ENCODE results near the gene DYNC1LI2. TPM values are rescaled to one million over a fixed set of nuclear protein-coding genes. Genes with fewer than 3 reads are reported as not detected.

The DYNC1LI2 gene
- total RNA-seq, 1 experiment from 2014 or later: 97.7 TPM

DNA sequence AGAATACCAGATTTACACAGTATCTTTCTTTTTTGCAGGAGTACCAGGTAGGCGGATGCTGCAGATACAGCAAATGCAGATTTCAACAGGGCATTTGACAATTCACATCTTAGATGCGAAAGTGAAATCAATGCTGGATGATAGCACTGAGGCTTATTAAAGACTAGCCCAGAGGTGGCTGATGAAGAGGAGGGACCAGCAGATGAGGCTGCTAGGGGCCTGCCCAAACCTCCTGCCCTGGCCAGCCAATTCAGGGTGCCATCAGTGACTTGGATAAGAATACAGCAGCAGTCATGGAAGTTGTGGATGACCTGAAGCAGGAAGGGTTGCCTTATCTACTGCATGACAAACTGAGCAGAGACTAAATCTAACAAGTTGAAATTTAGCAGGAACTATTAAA, 1.5 kb upstream of the DYNC1LI2 start:
- DNase-seq (ENCODE audit: unreplicated experiment): no peak
- H3K36me3 Mint-ChIP-seq (ENCODE audit: insufficient read depth, unreplicated experiment): peaks cover 21% of the 10 kb centered on the region
- BruUV-seq (replicated peaks): no TSS peak
- no peaks in the 10 kb centered on the region for H3K9me3 Mint-ChIP-seq (ENCODE audit: unreplicated experiment)
- ChIA-PET CTCF (interaction anchor here (1.0 to 4.8 kb wide), 7 partner anchors 14 to 179 kb away, joined by 4 to 71 read pairs (median 7); partner anchors contain the start of gene CMTM4), POLR2A (interaction anchor here (0.6 to 3.4 kb wide), 3 partner anchors 12 to 134 kb away, joined by 3 to 38 read pairs (median 5); no protein-coding TSS in a partner anchor)
- TF ChIP-seq, protein P1, sequence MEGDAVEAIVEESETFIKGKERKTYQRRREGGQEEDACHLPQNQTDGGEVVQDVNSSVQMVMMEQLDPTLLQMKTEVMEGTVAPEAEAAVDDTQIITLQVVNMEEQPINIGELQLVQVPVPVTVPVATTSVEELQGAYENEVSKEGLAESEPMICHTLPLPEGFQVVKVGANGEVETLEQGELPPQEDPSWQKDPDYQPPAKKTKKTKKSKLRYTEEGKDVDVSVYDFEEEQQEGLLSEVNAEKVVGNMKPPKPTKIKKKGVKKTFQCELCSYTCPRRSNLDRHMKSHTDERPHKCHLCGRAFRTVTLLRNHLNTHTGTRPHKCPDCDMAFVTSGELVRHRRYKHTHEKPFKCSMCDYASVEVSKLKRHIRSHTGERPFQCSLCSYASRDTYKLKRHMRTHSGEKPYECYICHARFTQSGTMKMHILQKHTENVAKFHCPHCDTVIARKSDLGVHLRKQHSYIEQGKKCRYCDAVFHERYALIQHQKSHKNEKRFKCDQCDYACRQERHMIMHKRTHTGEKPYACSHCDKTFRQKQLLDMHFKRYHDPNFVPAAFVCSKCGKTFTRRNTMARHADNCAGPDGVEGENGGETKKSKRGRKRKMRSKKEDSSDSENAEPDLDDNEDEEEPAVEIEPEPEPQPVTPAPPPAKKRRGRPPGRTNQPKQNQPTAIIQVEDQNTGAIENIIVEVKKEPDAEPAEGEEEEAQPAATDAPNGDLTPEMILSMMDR (IDR thresholded peaks at IDR 0.05; ENCODE audit: unreplicated experiment): no peak
- no peak overlapping the region for H3K27ac Mint-ChIP-seq (ENCODE audit: low read depth, unreplicated experiment)
- H3K4me3 Mint-ChIP-seq (ENCODE audit: unreplicated experiment): no peak overlapping the region
- no peaks in the 10 kb centered on the region for H3K27me3 Mint-ChIP-seq (ENCODE audit: insufficient read depth, unreplicated experiment)
- intact Hi-C loops (cut with micrococcal nuclease): loop anchor here (10.0 kb wide), 1 partner anchor 148 kb away; the partner anchor contains the start of gene CMTM3
- peaks cover 30% of the 10 kb centered on the region for H3K4me1 Mint-ChIP-seq (ENCODE audit: insufficient read depth, unreplicated experiment)

DNA sequence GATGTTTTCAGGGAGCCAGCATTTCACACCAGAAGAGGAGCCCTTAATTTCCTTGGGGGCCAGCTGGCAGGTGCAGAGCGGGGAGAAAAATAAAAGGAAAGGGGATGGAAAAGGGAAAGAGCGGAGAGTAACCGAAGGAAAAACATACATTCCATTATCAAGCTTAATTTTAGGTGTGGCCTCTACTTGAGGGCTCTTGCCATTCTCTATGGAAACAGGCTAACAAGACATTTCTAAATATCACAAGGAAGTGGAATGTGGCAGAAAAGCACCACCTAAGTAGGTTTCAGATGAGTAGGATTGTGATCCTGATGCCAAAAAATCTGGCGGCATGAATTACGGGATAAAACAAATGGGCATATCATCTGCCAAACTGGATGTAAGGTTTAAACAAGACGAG, 970 bp upstream of the DYNC1LI2 start:
- H3K4me3 Mint-ChIP-seq (ENCODE audit: unreplicated experiment): peak overlapping the region; percentile 79
- POLR2A ChIA-PET: interaction anchor here (0.6 to 3.4 kb wide), 9 partner anchors 11 to 751 kb away, joined by 3 to 38 read pairs (median 6); no protein-coding TSS in a partner anchor
- intact Hi-C loops (cut with micrococcal nuclease): loop anchor here (10.0 kb wide), 1 partner anchor 148 kb away; the partner anchor contains the start of gene CMTM3
- no TSS peak for BruUV-seq (replicated peaks)
- TF ChIP-seq, protein P1 (IDR thresholded peaks at IDR 0.05; ENCODE audit: unreplicated experiment): no peak
- CTCF ChIA-PET: interaction anchor here (0.6 to 4.8 kb wide), 35 partner anchors 10 to 367 kb away, joined by 3 to 71 read pairs (median 4); partner anchors contain the start of gene CMTM4
- H3K27me3 Mint-ChIP-seq (ENCODE audit: insufficient read depth, unreplicated experiment): no peaks in the 10 kb centered on the region
- peaks cover 27% of the 10 kb centered on the region for H3K36me3 Mint-ChIP-seq (ENCODE audit: insufficient read depth, unreplicated experiment)
- H3K27ac Mint-ChIP-seq (ENCODE audit: low read depth, unreplicated experiment): peak overlapping the region; percentile 92
- peaks cover 30% of the 10 kb centered on the region for H3K4me1 Mint-ChIP-seq (ENCODE audit: insufficient read depth, unreplicated experiment)
- DNase-seq (ENCODE audit: unreplicated experiment): no peak
- H3K9me3 Mint-ChIP-seq (ENCODE audit: unreplicated experiment): no peaks in the 10 kb centered on the region

DNA sequence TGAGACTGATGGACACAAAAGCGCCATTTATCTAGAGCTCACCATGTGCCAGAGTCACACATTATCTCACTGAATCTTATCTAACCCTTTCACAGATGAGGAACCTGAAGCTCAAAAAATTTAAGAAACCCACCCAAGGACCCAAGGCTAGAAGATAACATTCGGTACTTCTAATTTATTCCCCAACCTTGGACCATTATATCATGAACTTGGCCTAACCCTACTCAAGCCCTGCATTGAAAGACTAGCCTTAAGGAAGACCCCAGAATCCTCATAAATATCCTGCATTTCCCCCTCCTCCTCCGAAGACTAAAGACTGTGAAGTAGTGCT, 548 bp upstream of the DYNC1LI2 start:
- Mint-ChIP-seq H3K27me3 (ENCODE audit: insufficient read depth, unreplicated experiment) (no peaks in the 10 kb centered on the region), H3K27ac (ENCODE audit: low read depth, unreplicated experiment) (peak overlapping the region; percentile 92), H3K4me3 (ENCODE audit: unreplicated experiment) (peak overlapping the region; percentile 79), H3K36me3 (ENCODE audit: insufficient read depth, unreplicated experiment) (peaks cover 31% of the 10 kb centered on the region), H3K9me3 (ENCODE audit: unreplicated experiment) (no peaks in the 10 kb centered on the region), H3K4me1 (ENCODE audit: insufficient read depth, unreplicated experiment) (peaks cover 30% of the 10 kb centered on the region)
- TF ChIP-seq, protein P1 (IDR thresholded peaks at IDR 0.05; ENCODE audit: unreplicated experiment): peak; percentile 13
- TSS peak; percentile 27 for BruUV-seq (replicated peaks)
- ChIA-PET POLR2A (interaction anchor here (0.6 to 3.4 kb wide), 14 partner anchors 11 to 750 kb away, joined by 3 to 38 read pairs (median 6); partner anchors contain the start of genes NAE1 and PDP2), CTCF (interaction anchor here (0.6 to 4.8 kb wide), 38 partner anchors 10 to 380 kb away, joined by 3 to 71 read pairs (median 4); partner anchors contain the start of gene CMTM4)
- no peak for DNase-seq (ENCODE audit: unreplicated experiment)
- intact Hi-C loops (cut with micrococcal nuclease): loop anchor here (10.0 kb wide), 1 partner anchor 147 kb away; the partner anchor contains the start of gene CMTM3

DNA sequence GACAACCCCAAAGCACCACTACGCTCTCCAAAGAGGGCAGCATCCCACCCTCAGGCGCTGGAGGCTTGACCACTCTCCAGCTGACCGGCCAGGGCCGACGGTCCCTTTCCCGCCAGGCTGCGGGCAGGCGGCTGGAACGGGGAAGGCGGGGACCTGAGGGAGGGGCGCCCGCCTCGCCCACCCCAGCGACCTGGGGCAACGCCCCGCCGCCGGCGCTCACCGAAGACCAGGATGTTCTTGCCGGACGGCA, 431 bp downstream of the DYNC1LI2 start:
- Mint-ChIP-seq H3K4me3 (ENCODE audit: unreplicated experiment) (peak overlapping the region; percentile 79), H3K9me3 (ENCODE audit: unreplicated experiment) (no peaks in the 10 kb centered on the region), H3K27me3 (ENCODE audit: insufficient read depth, unreplicated experiment) (no peaks in the 10 kb centered on the region), H3K27ac (ENCODE audit: low read depth, unreplicated experiment) (peak overlapping the region; percentile 92), H3K36me3 (ENCODE audit: insufficient read depth, unreplicated experiment) (peaks cover 41% of the 10 kb centered on the region), H3K4me1 (ENCODE audit: insufficient read depth, unreplicated experiment) (peaks cover 30% of the 10 kb centered on the region)
- DNase-seq (ENCODE audit: unreplicated experiment): no peak
- TSS peak; percentile 62 for BruUV-seq (replicated peaks)
- POLR2A ChIA-PET: interaction anchor here (0.7 to 3.4 kb wide), 10 partner anchors 10 to 130 kb away, joined by 3 to 38 read pairs (median 6); partner anchors contain the start of genes NAE1 and PDP2
- TF ChIP-seq, protein P1 (IDR thresholded peaks at IDR 0.05; ENCODE audit: unreplicated experiment): no peak
- intact Hi-C loops (cut with micrococcal nuclease): loop anchor here (10.0 kb wide), 1 partner anchor 146 kb away; the partner anchor contains the start of gene CMTM3
- CTCF ChIA-PET: interaction anchor here (0.6 to 4.8 kb wide), 23 partner anchors 11 to 352 kb away, joined by 3 to 71 read pairs (median 4); no protein-coding TSS in a partner anchor
